GM12878 (cell line): ENCODE data around the gene COQ8B. TPM values are rescaled to one million over a fixed set of nuclear protein-coding genes. Genes with fewer than 3 reads are reported as not detected.
A peak's percentile ranks its signal among the peaks of the same experiment; 100 is the strongest.

ENCODE experiments used
- ATAC-seq: fragments of 200-7000 bp; cut with Tn5 transposase; 3 replicates; pipeline ENCODE4 v1.9.1; 2020; ENCODE audit warnings: mild to moderate bottlenecking, moderate library complexity
- BruUV-seq: library from RNA; stranded (reverse); fragments of 400-500 nt; replicated peaks from 2 replicates; lab custom pipeline; 2021; lab: Mats Ljungman, UMichigan
- CTCF ChIA-PET: fragments of 300-600 bp; sonication (Branson Sonifier 250); formaldehyde crosslinking; extraction: SDS; loops from one replicate; lab custom pipeline; 2021; ENCODE audit warnings: inconsistent platforms; lab: Yijun Ruan, JAX
- POLR2A ChIA-PET: fragments of 350-600 bp; formaldehyde crosslinking; extraction: SDS; loops from one replicate; lab custom pipeline; 2021; ENCODE audit warnings: inconsistent platforms; lab: Charles Lee
- RAD21 ChIA-PET: fragments of 300-600 bp; sonication (Branson Sonifier 250); formaldehyde crosslinking; loops from one replicate; lab custom pipeline; 2023; ENCODE audit warnings: antibody characterized with exemption; ENCODE audit not compliant: unreplicated experiment; lab: Charles Lee
- SMC1A ChIA-PET: fragments of 300-600 bp; sonication (Branson Sonifier 250); formaldehyde crosslinking; loops from one replicate; lab custom pipeline; 2023; ENCODE audit not compliant: unreplicated experiment, uncharacterized antibody; lab: Charles Lee
- DNase-seq: peaks from one replicate; pipeline ENCODE4 v3.0.0-alpha.2; 2011; ENCODE audit warnings: low read depth, low spot score
- FAIRE-seq: peaks from 3 replicates; lab custom pipeline; 2011; peaks lifted over from hg19 to GRCh38; lab: Jason Lieb, UNC
- H2AFZ ChIP-seq: 2 replicates; pipeline ENCODE4 v1.6.0; 2011; ENCODE audit warnings: low read depth, low read length, control low read depth; ENCODE audit not compliant: control insufficient read depth
- H3K27ac ChIP-seq: 2 replicates; pipeline ENCODE4 v1.5.1; 2011; ENCODE audit warnings: control low read depth; ENCODE audit not compliant: control insufficient read depth, insufficient read depth
- H3K27me3 ChIP-seq, 2 experiments: replicated peaks in 1 of 2; 2 replicates each; pipeline versions ENCODE4 v1.6.0 to v1.6.1; 2011; ENCODE audit warnings: low read length in 1 of 2; ENCODE audit not compliant: control insufficient read depth in 2 of 2, insufficient read depth in 2 of 2
- H3K36me3 ChIP-seq, 2 experiments: 2 replicates each; pipeline ENCODE4 v1.5.1; 2011; ENCODE audit warnings: low read length in 1 of 2; ENCODE audit not compliant: control insufficient read depth in 2 of 2, insufficient read depth in 2 of 2
- H3K4me1 ChIP-seq: 2 replicates; pipeline ENCODE4 v1.6.1; 2011; ENCODE audit warnings: mild to moderate bottlenecking, low read length, moderate library complexity, mixed read lengths; ENCODE audit not compliant: control insufficient read depth, insufficient read depth
- H3K4me2 ChIP-seq: 2 replicates; pipeline ENCODE4 v1.6.0; 2011; ENCODE audit warnings: control low read depth; ENCODE audit not compliant: control insufficient read depth, insufficient read depth
- H3K4me3 ChIP-seq: fragments of 200-600 bp; sonication (generic); 2 replicates; pipeline ENCODE4 v1.5.1; 2016
- H3K79me2 ChIP-seq: 2 replicates; pipeline ENCODE4 v1.6.0; 2011; ENCODE audit warnings: low read length; ENCODE audit not compliant: control insufficient read depth, insufficient read depth
- H3K9ac ChIP-seq: 2 replicates; pipeline ENCODE4 v1.8.0; 2011; ENCODE audit warnings: low read length, control low read depth, mixed read lengths; ENCODE audit not compliant: control insufficient read depth, insufficient read depth
- H3K9me3 ChIP-seq: replicated peaks from 3 replicates; pipeline ENCODE4 v1.5.1; 2011; ENCODE audit warnings: mild to moderate bottlenecking, low read length; ENCODE audit not compliant: control insufficient read depth, insufficient read depth
- H4K20me1 ChIP-seq: 2 replicates; pipeline ENCODE4 v1.6.0; 2011; ENCODE audit not compliant: control insufficient read depth, insufficient read depth
- LARP7 ChIP-seq: fragments of 450-650 bp; IDR thresholded peaks from 2 replicates; pipeline ENCODE4 v1.6.1; 2017; ENCODE audit warnings: mild to moderate bottlenecking
- WGBS: methylation state at CpG from one replicate; pipeline ENCODE4 v1.1.6; 2016; ENCODE audit warnings: low lambda C conversion rate; ENCODE audit not compliant: insufficient replicate concordance, insufficient coverage; ENCODE audit errors: missing lambda C conversion rate; 5-methylcytosine and 5-hydroxymethylcytosine counted together
- in situ Hi-C: fragments of 300-500 bp; cut with MboI; formaldehyde crosslinking; loops from 9 replicates; pipeline ENCODE4 v1.14.3; 2018; ENCODE audit warnings: mixed read lengths
- intact Hi-C: fragments of 100-400 bp; cut with micrococcal nuclease; formaldehyde crosslinking; loops from one replicate; pipeline ENCODE4 v1.14.2; 2022; ENCODE audit not compliant: unreplicated experiment
- polyA plus RNA-seq, 11 experiments: library from polyadenylated mRNA; depleted of rRNA in 4 of 11; unstranded in 6 of 11; stranded (reverse) in 5 of 11; fragments of >200 nt; fragmentation: Nextera tagmentation in 4 of 11; fragmentation: Illumina TruSeq in 1 of 11; extraction: Ambion mirVana in 4 of 11; extraction: Trizol in 1 of 11; gene quantifications; 1 replicate in 1 of 11; 2 replicates in 10 of 11; pipeline versions ENCODE4 v1.2.1 to v1.2.3, GENCODE V29; 2011 to 2016; ENCODE audit warnings: inconsistent platforms in 2 of 11, missing spikeins in 2 of 11, low read depth in 1 of 11
- total RNA-seq, 4 experiments: library from RNA; depleted of rRNA in 3 of 4; stranded (reverse); fragments of >200 nt in 3 of 4; fragmentation: Illumina TruSeq in 1 of 4; extraction: Trizol in 1 of 4; gene quantifications; 2 replicates each; pipeline versions ENCODE4 v1.2.1 to v1.2.3, GENCODE V29; 2013 to 2021
- TF ChIP-seq, protein P1 (sequence below): fragments of 450-650 bp; IDR thresholded peaks from 2 replicates; pipeline ENCODE4 v1.6.1; 2016; ENCODE audit warnings: mild to moderate bottlenecking

The COQ8B gene
- total and polyA plus RNA-seq, 10 of the 15 experiments (the other 5 are each of a cell fraction or from before 2014, with no cell fraction given) = 0.39 to 37.1 (median 16.8) TPM

GRCh38 chr19:40717880-40718773 lies 1.4 kb upstream of the COQ8B start:
- Histone ChIP-seq H2AFZ (peak overlapping the region; percentile 62; the same call in 1 of the 2 replicates), H3K4me2 (peak overlapping the region; percentile 97), H3K36me3 (no peaks in the 10 kb centered on the region), H3K9ac (peak overlapping the region; percentile 91), H4K20me1 (no peaks in the 10 kb centered on the region), H3K9me3 (no peaks in the 10 kb centered on the region), H3K27ac (peak overlapping the region; percentile 94), H3K27me3 (no peaks in the 10 kb centered on the region), H3K79me2 (peaks cover 43% of the 10 kb centered on the region), H3K4me1 (peaks cover 18% of the 10 kb centered on the region), H3K4me3 (peak overlapping the region; percentile 79)
- DNase-seq (no peak), ATAC-seq (no peak), FAIRE-seq (no peak)
- intact Hi-C loops = loop anchor here (2.0 kb wide), 2 partner anchors 33 to 81 kb away; partner anchors contain the start of genes ACTMAP, EGLN2 and SNRPA
- ChIA-PET RAD21 (interaction anchor here (0.7 to 2.4 kb wide), 7 partner anchors 31 to 60 kb away, joined by 3 to 28 read pairs (median 6); partner anchors contain the start of genes ACTMAP, RAB4B and SNRPA), SMC1A (interaction anchor here (1.2 to 2.4 kb wide), 7 partner anchors 31 to 101 kb away, joined by 4 to 13 read pairs (median 9); partner anchors contain the start of genes ACTMAP, EGLN2, RAB4B and SNRPA), CTCF (interaction anchor here (1.0 to 1.8 kb wide), 9 partner anchors 9 to 88 kb away, joined by 3 to 10 read pairs (median 5); partner anchors contain the start of genes ACTMAP, RAB4B and SNRPA), POLR2A (interaction anchor here (0.6 to 5.1 kb wide), 14 partner anchors 12 to 569 kb away, joined by 3 to 39 read pairs (median 6); partner anchors contain the start of genes ACTMAP, BLVRB, EGLN2 and NUMBL)
- TF ChIP-seq LARP7 = no peak
- TF ChIP-seq, protein P1, sequence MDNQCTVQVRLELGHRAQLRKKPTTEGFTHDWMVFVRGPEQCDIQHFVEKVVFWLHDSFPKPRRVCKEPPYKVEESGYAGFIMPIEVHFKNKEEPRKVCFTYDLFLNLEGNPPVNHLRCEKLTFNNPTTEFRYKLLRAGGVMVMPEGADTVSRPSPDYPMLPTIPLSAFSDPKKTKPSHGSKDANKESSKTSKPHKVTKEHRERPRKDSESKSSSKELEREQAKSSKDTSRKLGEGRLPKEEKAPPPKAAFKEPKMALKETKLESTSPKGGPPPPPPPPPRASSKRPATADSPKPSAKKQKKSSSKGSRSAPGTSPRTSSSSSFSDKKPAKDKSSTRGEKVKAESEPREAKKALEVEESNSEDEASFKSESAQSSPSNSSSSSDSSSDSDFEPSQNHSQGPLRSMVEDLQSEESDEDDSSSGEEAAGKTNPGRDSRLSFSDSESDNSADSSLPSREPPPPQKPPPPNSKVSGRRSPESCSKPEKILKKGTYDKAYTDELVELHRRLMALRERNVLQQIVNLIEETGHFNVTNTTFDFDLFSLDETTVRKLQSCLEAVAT = peak; percentile 84
- BruUV-seq = no TSS peak
- in situ Hi-C loops = no loop called here
- WGBS = 25% methylated on average over 20 of the region's 20 CpGs
